Astrocyte of the cerebellum (primary cell): ENCODE data around the gene FOXK2.
A peak's percentile ranks its signal among the peaks of the same experiment; 100 is the strongest.
"Not testable (repeated sequence)": the region's sequence is repeated elsewhere in the genome, so short reads cannot be mapped to it uniquely, and the experiment has no call there.

ENCODE experiments used
- DNase-seq: peaks from one replicate; pipeline ENCODE4 v3.0.0-alpha.2; 2011; ENCODE audit warnings: low read depth
- H3K4me3 ChIP-seq: 2 replicates; pipeline ENCODE4 v1.5.1; 2011; ENCODE audit warnings: mild to moderate bottlenecking, low read depth, low read length, moderate library complexity
- in situ Hi-C: cut with HindIII; loops from 2 replicates; pipeline ENCODE4 v1.10.0; 2017; ENCODE audit warnings: low sequenced_read_pairs
- TF ChIP-seq, protein P1 (sequence below): IDR thresholded peaks from 2 replicates; pipeline ENCODE4 v1.5.1; 2012; ENCODE audit warnings: low read length, low read depth, moderate library complexity, mild to moderate bottlenecking; ENCODE audit errors: missing control alignments

FOXK2 gene

DNA sequence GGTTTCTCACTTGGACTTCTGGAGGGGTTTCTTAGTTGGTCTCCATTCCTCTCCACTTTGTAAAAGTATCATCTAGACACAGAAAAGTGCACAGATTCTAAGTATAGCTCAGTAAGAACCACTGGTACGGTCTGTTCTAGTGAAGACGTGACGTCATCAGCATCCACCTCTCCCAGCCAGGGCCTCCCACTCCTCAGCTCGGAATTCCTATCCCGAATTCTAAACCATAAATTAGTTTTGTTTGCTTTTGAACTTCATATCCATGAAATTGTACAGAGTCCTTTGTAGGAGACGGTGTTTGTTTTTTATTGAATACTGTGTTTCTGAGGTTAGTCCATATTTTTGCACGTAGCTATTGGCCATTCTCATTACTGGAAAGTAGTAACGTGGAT is 25.5 kb downstream of the FOXK2 start:
- in situ Hi-C loops = loop anchor here (10.0 kb wide), 1 partner anchor 60 kb away; no protein-coding TSS in a partner anchor
- no peak overlapping the region for H3K4me3 ChIP-seq
- TF ChIP-seq, protein P1, sequence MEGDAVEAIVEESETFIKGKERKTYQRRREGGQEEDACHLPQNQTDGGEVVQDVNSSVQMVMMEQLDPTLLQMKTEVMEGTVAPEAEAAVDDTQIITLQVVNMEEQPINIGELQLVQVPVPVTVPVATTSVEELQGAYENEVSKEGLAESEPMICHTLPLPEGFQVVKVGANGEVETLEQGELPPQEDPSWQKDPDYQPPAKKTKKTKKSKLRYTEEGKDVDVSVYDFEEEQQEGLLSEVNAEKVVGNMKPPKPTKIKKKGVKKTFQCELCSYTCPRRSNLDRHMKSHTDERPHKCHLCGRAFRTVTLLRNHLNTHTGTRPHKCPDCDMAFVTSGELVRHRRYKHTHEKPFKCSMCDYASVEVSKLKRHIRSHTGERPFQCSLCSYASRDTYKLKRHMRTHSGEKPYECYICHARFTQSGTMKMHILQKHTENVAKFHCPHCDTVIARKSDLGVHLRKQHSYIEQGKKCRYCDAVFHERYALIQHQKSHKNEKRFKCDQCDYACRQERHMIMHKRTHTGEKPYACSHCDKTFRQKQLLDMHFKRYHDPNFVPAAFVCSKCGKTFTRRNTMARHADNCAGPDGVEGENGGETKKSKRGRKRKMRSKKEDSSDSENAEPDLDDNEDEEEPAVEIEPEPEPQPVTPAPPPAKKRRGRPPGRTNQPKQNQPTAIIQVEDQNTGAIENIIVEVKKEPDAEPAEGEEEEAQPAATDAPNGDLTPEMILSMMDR = no peak
- no peak for DNase-seq

DNA sequence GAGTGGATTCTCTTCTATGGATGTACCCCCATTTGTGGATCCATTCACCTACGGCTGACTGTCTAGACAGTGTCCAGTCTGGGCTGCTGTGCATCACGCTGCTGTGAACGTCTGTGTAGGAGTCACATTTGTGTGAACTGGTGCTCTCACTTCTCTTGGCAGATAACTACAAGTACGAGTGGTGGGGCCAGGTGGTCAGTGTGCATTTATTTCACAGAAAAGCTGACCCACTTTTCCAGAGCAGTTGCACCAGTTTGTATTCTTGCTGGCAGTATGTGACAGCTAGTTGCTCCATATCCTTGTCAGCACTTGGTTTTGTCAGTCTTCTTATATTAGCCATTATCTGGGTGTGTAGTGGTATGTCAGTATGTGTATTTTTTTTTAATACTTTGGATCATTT is 28.4 kb downstream of the FOXK2 start:
- H3K4me3 ChIP-seq = no peak overlapping the region
- in situ Hi-C loops = loop anchor here (10.0 kb wide), 1 partner anchor 63 kb away; no protein-coding TSS in a partner anchor
- no peak for DNase-seq
- TF ChIP-seq, protein P1 = no peak

DNA sequence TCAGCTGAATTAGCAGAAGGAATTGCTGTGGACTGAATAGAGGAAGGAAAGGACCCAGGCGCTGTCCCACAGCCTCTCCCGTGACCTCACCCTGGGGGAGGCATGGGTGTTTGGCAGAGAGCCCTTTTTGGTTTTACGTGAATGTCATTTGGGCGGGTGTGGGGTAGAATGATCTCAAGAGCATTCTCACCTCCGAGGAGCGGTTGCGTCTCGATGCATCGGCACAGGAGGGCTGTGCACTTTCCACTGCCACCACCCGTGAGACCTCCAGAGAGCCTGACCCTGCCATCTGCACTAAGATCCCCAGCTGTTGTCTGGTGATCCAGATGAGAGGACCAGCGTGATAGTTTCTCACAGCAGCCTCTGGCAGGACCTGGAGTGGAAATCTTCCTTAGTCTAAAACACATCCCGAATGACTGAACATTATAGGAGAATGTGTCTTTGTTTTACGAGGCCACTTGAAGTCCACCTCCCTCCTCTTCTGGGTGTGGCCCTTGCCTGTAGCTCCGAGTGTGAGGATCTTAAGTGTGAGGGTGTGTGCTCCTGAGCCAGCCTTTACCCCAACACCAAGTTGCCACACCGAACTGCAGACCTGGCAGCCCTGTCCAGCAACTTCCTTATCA is 29.3 kb downstream of the FOXK2 start:
- in situ Hi-C loops = loop anchor here (10.0 kb wide), 1 partner anchor 64 kb away; no protein-coding TSS in a partner anchor
- H3K4me3 ChIP-seq = no peak overlapping the region
- DNase-seq = no peak
- TF ChIP-seq, protein P1 = no peak

DNA sequence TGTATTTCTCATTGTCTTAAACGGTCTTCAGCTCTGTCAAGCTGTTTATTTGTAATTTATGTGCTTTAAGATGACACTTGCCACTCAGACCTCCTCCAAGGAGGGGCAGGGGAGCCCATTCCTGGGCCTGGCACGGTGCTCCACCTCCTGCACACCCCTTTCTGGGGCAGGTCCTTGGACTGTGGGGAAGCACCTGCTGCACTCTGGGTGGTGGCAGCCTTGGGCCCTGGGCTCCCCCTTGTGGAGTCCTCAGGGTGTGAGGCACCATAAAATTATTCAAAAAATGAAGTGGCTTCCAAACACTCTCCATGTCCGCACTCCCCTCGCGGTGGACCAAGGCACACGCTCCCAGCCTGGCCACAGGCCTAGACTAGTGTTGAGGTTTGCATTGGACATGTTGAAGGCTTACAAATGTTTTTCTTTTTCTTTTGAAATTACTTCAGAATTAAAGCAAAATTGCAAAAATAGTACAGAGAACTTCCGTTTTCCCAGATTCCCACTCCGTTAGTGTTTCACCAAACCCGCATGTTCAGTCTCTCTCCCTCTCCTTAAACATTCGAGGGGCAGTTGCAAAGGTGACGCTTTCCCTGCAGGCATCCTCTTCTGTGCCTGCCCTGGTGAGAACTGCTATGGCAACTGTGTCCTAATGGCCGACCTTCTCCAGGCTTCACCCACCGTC is 32.4 kb downstream of the FOXK2 start:
- TF ChIP-seq, protein P1 = peak; percentile 79
- H3K4me3 ChIP-seq = no peak overlapping the region
- in situ Hi-C loops = no loop called here
- peak; percentile 39 for DNase-seq

DNA sequence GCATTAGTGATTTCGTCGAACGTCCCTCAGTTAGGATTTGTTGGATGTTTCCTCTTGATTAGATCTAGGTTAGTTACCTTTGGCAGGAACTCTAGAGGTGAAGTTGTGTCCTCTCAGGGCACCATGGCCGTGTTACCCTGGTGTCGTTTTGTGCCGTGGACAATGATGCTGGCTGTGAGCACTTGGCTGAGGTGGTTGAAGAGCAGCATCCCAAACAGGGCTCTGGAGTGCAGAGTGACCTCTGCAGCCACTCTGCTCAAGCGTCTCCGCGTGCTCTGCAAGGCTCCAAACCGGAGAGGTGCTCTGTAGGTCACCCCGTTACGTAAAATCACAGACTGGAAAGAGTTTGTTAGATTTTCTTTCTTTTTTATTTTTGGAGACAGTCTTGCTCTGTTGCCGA is 33.0 kb downstream of the FOXK2 start:
- DNase-seq = no peak
- H3K4me3 ChIP-seq = no peak overlapping the region
- in situ Hi-C loops = no loop called here
- TF ChIP-seq, protein P1 = no peak

- no peak for DNase-seq
- in situ Hi-C loops = no loop called here
- TF ChIP-seq, protein P1 = no peak
- no peak overlapping the region for H3K4me3 ChIP-seq
Measured at GRCh38 chr17:82553210-82553930, 33.8 kb downstream of the FOXK2 start.

- H3K4me3 ChIP-seq, in situ Hi-C loops, DNase-seq: not testable (repeated sequence)
Measured at GRCh38 chr17:82557510-82557909, 38.0 kb downstream of the FOXK2 start.
